Activated CD4-positive, alpha-beta T cell treated with anti-CD3 and anti-CD28 coated beads, Interleukin-2, amount 10 ng/mL, durations not matched to agents 7 days and 5 days (primary cell): ENCODE results near the gene RASGRP4. TPM values are rescaled to one million over a fixed set of nuclear protein-coding genes. Genes with fewer than 3 reads are reported as not detected.

ENCODE experiments used
- CTCF ChIA-PET: fragments of 350-600 bp; sonication (Branson Sonifier 250); formaldehyde crosslinking; loops from one replicate; lab custom pipeline; 2021; ENCODE audit warnings: antibody characterized with exemption; lab: Charles Lee
- POLR2A ChIA-PET: fragments of 350-600 bp; sonication (Branson Sonifier 250); formaldehyde crosslinking; loops from one replicate; lab custom pipeline; 2021; ENCODE audit warnings: antibody characterized with exemption; lab: Charles Lee
- DNase-seq: peaks from one replicate; pipeline ENCODE4 v3.0.0-alpha.2; 2020
- H3K27ac Mint-ChIP-seq: one replicate; pipeline ENCODE4 v1.8.0; 2021; ENCODE audit warnings: mild to moderate bottlenecking, moderate library complexity, mixed read lengths
- H3K27me3 Mint-ChIP-seq: one replicate; pipeline ENCODE4 v1.8.0; 2021; ENCODE audit warnings: mixed read lengths
- H3K36me3 Mint-ChIP-seq: one replicate; pipeline ENCODE4 v1.8.0; 2021; ENCODE audit warnings: low read depth, mixed read lengths
- H3K4me1 Mint-ChIP-seq: one replicate; pipeline ENCODE4 v1.8.0; 2021; ENCODE audit warnings: mixed read lengths
- H3K4me3 Mint-ChIP-seq: one replicate; pipeline ENCODE4 v1.8.0; 2021; ENCODE audit warnings: mild to moderate bottlenecking, moderate library complexity, mixed read lengths
- H3K9me3 Mint-ChIP-seq: one replicate; pipeline ENCODE4 v1.8.0; 2021; ENCODE audit warnings: mixed read lengths
- total RNA-seq, 2 experiments: library from RNA; stranded (reverse); gene quantifications; one replicate each; pipeline ENCODE4 v1.2.3, GENCODE V29; 2021

The RASGRP4 gene
- total RNA-seq, 2 experiments from 2014 or later = 2.6 to 3.8 TPM

GRCh38 chr19:38391911-38392464 lies 34.0 kb downstream of the RASGRP4 start:
- no peak for DNase-seq
- no peaks in the 10 kb centered on the region for H3K9me3 Mint-ChIP-seq
- ChIA-PET CTCF (interaction anchor here (5.6 kb wide), 1 partner anchor 11 kb away, joined by 40 read pairs; the partner anchor contains the start of gene FAM98C), POLR2A (no interaction called here)
- peaks cover 42% of the 10 kb centered on the region for H3K27me3 Mint-ChIP-seq
- no peak overlapping the region for H3K27ac Mint-ChIP-seq
- no peak overlapping the region for H3K4me3 Mint-ChIP-seq
- peaks cover 3% of the 10 kb centered on the region for H3K36me3 Mint-ChIP-seq
- peaks cover 33% of the 10 kb centered on the region for H3K4me1 Mint-ChIP-seq

- POLR2A ChIA-PET = interaction anchor here (0.5 kb wide), 1 partner anchor 367 kb away, joined by 3 read pairs; no protein-coding TSS in a partner anchor
- peaks cover 42% of the 10 kb centered on the region for H3K27me3 Mint-ChIP-seq
- DNase-seq = no peak
- no peak overlapping the region for H3K27ac Mint-ChIP-seq
- peaks cover 24% of the 10 kb centered on the region for H3K4me1 Mint-ChIP-seq
- CTCF ChIA-PET = interaction anchor here (1.1 to 5.6 kb wide), 2 partner anchors 13 to 541 kb away, joined by 3 to 40 read pairs; partner anchors contain the start of genes FAM98C, MRPS12 and SARS2
- no peak overlapping the region for H3K4me3 Mint-ChIP-seq
- H3K36me3 Mint-ChIP-seq = peaks cover 3% of the 10 kb centered on the region
- H3K9me3 Mint-ChIP-seq = no peaks in the 10 kb centered on the region
Measured at GRCh38 chr19:38389957-38390924, 35.8 kb downstream of the RASGRP4 start.

- Mint-ChIP-seq H3K4me1 (peaks cover 18% of the 10 kb centered on the region), H3K27ac (no peak overlapping the region), H3K9me3 (no peaks in the 10 kb centered on the region), H3K4me3 (no peak overlapping the region), H3K27me3 (peaks cover 40% of the 10 kb centered on the region), H3K36me3 (peaks cover 3% of the 10 kb centered on the region)
- CTCF ChIA-PET = interaction anchor here (1.1 to 5.6 kb wide), 3 partner anchors 14 to 541 kb away, joined by 3 to 40 read pairs (median 27); partner anchors contain the start of genes FAM98C, MRPS12 and SARS2
- POLR2A ChIA-PET = no interaction called here
- no peak for DNase-seq
Measured at GRCh38 chr19:38389101-38389925, 36.7 kb downstream of the RASGRP4 start.

- peak within 1 kb of the TSS; percentile 68 for H3K27ac Mint-ChIP-seq
Measured at GRCh38 chr19:38388349-38389100, 37.5 kb downstream of the RASGRP4 start, which contains the start of gene SPRED3. SPRED3 (plus strand) TSS chr19:38388697; CDS start chr19:38390303, 1,606 bp downstream.

GRCh38 chr19:38387550-38388348 lies 38.3 kb downstream of the RASGRP4 start, which contains the start of gene GGN:
GGN (minus strand) TSS chr19:38388034; CDS start chr19:38387261, 773 bp downstream.
- peaks cover 14% of the 10 kb centered on the region for H3K4me1 Mint-ChIP-seq
- peak; percentile 77 for DNase-seq

More at GRCh38 chr19:38388349-38389100, 37.5 kb downstream of the RASGRP4 start, which contains the start of gene SPRED3:
- Mint-ChIP-seq H3K4me3 (peak within 1 kb of the TSS; percentile 76), H3K4me1 (peaks cover 14% of the 10 kb centered on the region), H3K36me3 (peaks cover 8% of the 10 kb centered on the region), H3K9me3 (no peaks in the 10 kb centered on the region), H3K27me3 (peaks cover 35% of the 10 kb centered on the region)
- CTCF ChIA-PET = interaction anchor here (1.3 to 2.6 kb wide), 7 partner anchors 9 to 154 kb away, joined by 3 to 27 read pairs (median 7); partner anchors contain the start of genes CATSPERG, FAM98C and PSMD8
- POLR2A ChIA-PET = no interaction called here
- DNase-seq = no peak

GRCh38 chr19:38386971-38387549 lies 39.0 kb downstream of the RASGRP4 start:
- peaks cover 30% of the 10 kb centered on the region for H3K27me3 Mint-ChIP-seq
- ChIA-PET POLR2A (interaction anchor here (0.6 kb wide), 1 partner anchor 72 kb away, joined by 5 read pairs; no protein-coding TSS in a partner anchor), CTCF (interaction anchor here (0.8 to 2.6 kb wide), 10 partner anchors 9 to 543 kb away, joined by 3 to 27 read pairs (median 4); partner anchors contain the start of genes CATSPERG, FAM98C, MRPS12 and PSMD8)
- no peaks in the 10 kb centered on the region for H3K9me3 Mint-ChIP-seq
- peaks cover 14% of the 10 kb centered on the region for H3K4me1 Mint-ChIP-seq
- peaks cover 22% of the 10 kb centered on the region for H3K36me3 Mint-ChIP-seq
- H3K27ac Mint-ChIP-seq = no peak overlapping the region
- H3K4me3 Mint-ChIP-seq = peak overlapping the region; percentile 76
- no peak for DNase-seq

More at GRCh38 chr19:38387550-38388348, 38.3 kb downstream of the RASGRP4 start, which contains the start of gene GGN:
- Mint-ChIP-seq H3K4me3 (peak within 1 kb of the TSS; percentile 76), H3K36me3 (peaks cover 16% of the 10 kb centered on the region), H3K27ac (peak within 1 kb of the TSS; percentile 68), H3K9me3 (no peaks in the 10 kb centered on the region), H3K27me3 (peaks cover 32% of the 10 kb centered on the region)
- POLR2A ChIA-PET = interaction anchor here (0.6 kb wide), 1 partner anchor 71 kb away, joined by 5 read pairs; no protein-coding TSS in a partner anchor
- CTCF ChIA-PET = interaction anchor here (0.5 to 2.6 kb wide), 14 partner anchors 10 to 543 kb away, joined by 3 to 27 read pairs (median 3); partner anchors contain the start of genes CATSPERG, FAM98C, MRPS12 and PSMD8

- Mint-ChIP-seq H3K27me3 (peaks cover 28% of the 10 kb centered on the region), H3K36me3 (peaks cover 28% of the 10 kb centered on the region), H3K27ac (no peak overlapping the region), H3K9me3 (no peaks in the 10 kb centered on the region), H3K4me3 (no peak overlapping the region), H3K4me1 (peaks cover 14% of the 10 kb centered on the region)
- DNase-seq = no peak
- ChIA-PET POLR2A (no interaction called here), CTCF (interaction anchor here (2.6 kb wide), 1 partner anchor 17 kb away, joined by 27 read pairs; the partner anchor contains the start of gene FAM98C)
Measured at GRCh38 chr19:38386300-38386970, 39.6 kb downstream of the RASGRP4 start.

- DNase-seq = no peak
- H3K4me3 Mint-ChIP-seq = no peak overlapping the region
- peaks cover 14% of the 10 kb centered on the region for H3K4me1 Mint-ChIP-seq
- CTCF ChIA-PET = interaction anchor here (1.9 kb wide), 1 partner anchor 17 kb away, joined by 7 read pairs; the partner anchor contains the start of gene FAM98C
- H3K27me3 Mint-ChIP-seq = peaks cover 22% of the 10 kb centered on the region
- no peaks in the 10 kb centered on the region for H3K9me3 Mint-ChIP-seq
- POLR2A ChIA-PET = no interaction called here
- peaks cover 34% of the 10 kb centered on the region for H3K36me3 Mint-ChIP-seq
- no peak overlapping the region for H3K27ac Mint-ChIP-seq
Measured at GRCh38 chr19:38385804-38386257, 40.2 kb downstream of the RASGRP4 start.

GRCh38 chr19:38385057-38385803 lies 40.8 kb downstream of the RASGRP4 start:
- Mint-ChIP-seq H3K27ac (no peak overlapping the region), H3K4me1 (peaks cover 15% of the 10 kb centered on the region), H3K27me3 (peaks cover 19% of the 10 kb centered on the region), H3K36me3 (peaks cover 39% of the 10 kb centered on the region), H3K9me3 (no peaks in the 10 kb centered on the region), H3K4me3 (no peak overlapping the region)
- CTCF ChIA-PET = interaction anchor here (0.6 to 1.9 kb wide), 3 partner anchors 9 to 18 kb away, joined by 3 to 7 read pairs (median 4); partner anchors contain the start of genes FAM98C and PSMD8
- DNase-seq = no peak
- POLR2A ChIA-PET = no interaction called here
